ENCODE measurements around the gene INS.

DNA sequence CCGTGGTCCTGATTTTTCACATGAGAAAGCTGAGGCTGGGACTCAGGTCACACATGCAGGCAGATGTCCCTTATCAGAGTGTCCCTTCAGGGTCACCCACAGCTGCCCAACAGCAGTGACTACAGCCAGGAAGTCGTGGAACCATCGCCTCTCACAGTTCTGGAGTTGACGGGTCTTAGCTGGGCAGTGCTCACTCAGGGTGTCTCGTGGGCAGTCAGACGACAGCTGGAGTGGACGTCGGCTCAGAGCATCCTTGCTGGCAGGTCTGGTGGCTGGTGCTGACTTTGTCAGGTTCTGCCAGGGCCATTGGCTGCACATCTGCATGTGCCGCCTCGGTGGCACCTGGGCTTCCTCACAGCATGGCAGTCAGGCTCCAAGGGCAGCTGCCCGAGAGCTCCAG lies 46.2 kb upstream of the INS start:
- TF ChIP-seq, protein P1, sequence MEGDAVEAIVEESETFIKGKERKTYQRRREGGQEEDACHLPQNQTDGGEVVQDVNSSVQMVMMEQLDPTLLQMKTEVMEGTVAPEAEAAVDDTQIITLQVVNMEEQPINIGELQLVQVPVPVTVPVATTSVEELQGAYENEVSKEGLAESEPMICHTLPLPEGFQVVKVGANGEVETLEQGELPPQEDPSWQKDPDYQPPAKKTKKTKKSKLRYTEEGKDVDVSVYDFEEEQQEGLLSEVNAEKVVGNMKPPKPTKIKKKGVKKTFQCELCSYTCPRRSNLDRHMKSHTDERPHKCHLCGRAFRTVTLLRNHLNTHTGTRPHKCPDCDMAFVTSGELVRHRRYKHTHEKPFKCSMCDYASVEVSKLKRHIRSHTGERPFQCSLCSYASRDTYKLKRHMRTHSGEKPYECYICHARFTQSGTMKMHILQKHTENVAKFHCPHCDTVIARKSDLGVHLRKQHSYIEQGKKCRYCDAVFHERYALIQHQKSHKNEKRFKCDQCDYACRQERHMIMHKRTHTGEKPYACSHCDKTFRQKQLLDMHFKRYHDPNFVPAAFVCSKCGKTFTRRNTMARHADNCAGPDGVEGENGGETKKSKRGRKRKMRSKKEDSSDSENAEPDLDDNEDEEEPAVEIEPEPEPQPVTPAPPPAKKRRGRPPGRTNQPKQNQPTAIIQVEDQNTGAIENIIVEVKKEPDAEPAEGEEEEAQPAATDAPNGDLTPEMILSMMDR (IDR thresholded peaks at IDR 0.05; ENCODE audit: borderline replicate concordance, extremely low read depth, low read length, poor library complexity, severe bottlenecking) = no peak
- TF ChIP-seq EZH2 (IDR thresholded peaks at IDR 0.05; ENCODE audit: borderline replicate concordance, low read depth, low read length, severe bottlenecking) = no peak

Data from DND-41 (cell line).